ENCODE data around the gene ELFN1. TPM values are rescaled to one million over a fixed set of nuclear protein-coding genes. Genes with fewer than 3 reads are reported as not detected.

Gene ELFN1
- total RNA-seq, 1 donor from 2014 or later = 4.3 TPM

GRCh38 chr7:1632916-1633785 is 36.9 kb upstream of the ELFN1 start:
- Histone ChIP-seq H3K4me1 (no peaks in the 10 kb centered on the region), H3K27me3 (no peaks in the 10 kb centered on the region), H3K27ac (no peak overlapping the region), H3K4me3 (no peak overlapping the region), H3K36me3 (no peaks in the 10 kb centered on the region), H3K9me3 (peaks cover 6% of the 10 kb centered on the region)
- ATAC-seq = no peak
- intact Hi-C loops (cut with DNase I) = no loop called here
- TF ChIP-seq CTCF (IDR thresholded peaks at IDR 0.05) = no peak
- no peak for DNase-seq

- Histone ChIP-seq H3K36me3 (no peaks in the 10 kb centered on the region), H3K27me3 (no peaks in the 10 kb centered on the region), H3K27ac (no peak overlapping the region), H3K4me3 (no peak overlapping the region), H3K4me1 (no peaks in the 10 kb centered on the region), H3K9me3 (peaks cover 6% of the 10 kb centered on the region)
- intact Hi-C loops (cut with DNase I) = no loop called here
- no peak for ATAC-seq
- no peak for DNase-seq
- TF ChIP-seq CTCF (IDR thresholded peaks at IDR 0.05) = no peak
These were observed 34.7 kb upstream of the ELFN1 start for GRCh38 chr7:1635401-1635800.

- intact Hi-C loops (cut with DNase I) = no loop called here
- DNase-seq = no peak
- H3K27ac ChIP-seq = no peak overlapping the region
- H3K27me3 ChIP-seq = peaks cover 3% of the 10 kb centered on the region
- H3K4me3 ChIP-seq = no peak overlapping the region
- no peak for ATAC-seq
- H3K36me3 ChIP-seq = no peaks in the 10 kb centered on the region
- no peak for TF ChIP-seq CTCF (IDR thresholded peaks at IDR 0.05)
- H3K9me3 ChIP-seq = peaks cover 6% of the 10 kb centered on the region
- no peaks in the 10 kb centered on the region for H3K4me1 ChIP-seq
These were observed 32.9 kb upstream of the ELFN1 start for GRCh38 chr7:1637155-1637554.

- H3K27ac ChIP-seq = no peak overlapping the region
- H3K4me1 ChIP-seq = no peaks in the 10 kb centered on the region
- no peak for ATAC-seq
- no peak for TF ChIP-seq CTCF (IDR thresholded peaks at IDR 0.05)
- no peak for DNase-seq
- no peaks in the 10 kb centered on the region for H3K36me3 ChIP-seq
- intact Hi-C loops (cut with DNase I) = no loop called here
- no peak overlapping the region for H3K4me3 ChIP-seq
- peaks cover 7% of the 10 kb centered on the region for H3K27me3 ChIP-seq
- H3K9me3 ChIP-seq = peaks cover 6% of the 10 kb centered on the region
These were observed 31.8 kb upstream of the ELFN1 start for GRCh38 chr7:1638215-1638661.

GRCh38 chr7:1639071-1639470 is 31.0 kb upstream of the ELFN1 start:
- intact Hi-C loops (cut with DNase I) = no loop called here
- no peak overlapping the region for H3K4me3 ChIP-seq
- no peak for TF ChIP-seq CTCF (IDR thresholded peaks at IDR 0.05)
- no peaks in the 10 kb centered on the region for H3K36me3 ChIP-seq
- peak; percentile 51 for DNase-seq
- ATAC-seq = no peak
- no peaks in the 10 kb centered on the region for H3K4me1 ChIP-seq
- peaks cover 15% of the 10 kb centered on the region for H3K27me3 ChIP-seq
- H3K9me3 ChIP-seq = peaks cover 6% of the 10 kb centered on the region
- H3K27ac ChIP-seq = no peak overlapping the region
